ENCODE data around the gene ACTRT3.

The ACTRT3 gene

GRCh38 chr3:169769287-169770181 is at the start of gene ACTRT3:
TSS of gene ACTRT3 (minus strand) at chr3:169769561. CDS start at chr3:169769520, 41 bp downstream.
- H3K4me3 Mint-ChIP-seq = peak within 1 kb of the TSS; percentile 78
- peaks cover 14% of the 10 kb centered on the region for H3K36me3 Mint-ChIP-seq (ENCODE audit: low read depth)
- intact Hi-C loops (cut with micrococcal nuclease) = loop anchor here (5.0 to 10.0 kb wide), 4 partner anchors 95 to 1675 kb away; partner anchors contain the start of genes GOLIM4, LRRC31 and SKIL
- peak within 1 kb of the TSS; percentile 90 for H3K27ac Mint-ChIP-seq
- H3K9me3 Mint-ChIP-seq = no peaks in the 10 kb centered on the region
- H3K4me1 Mint-ChIP-seq (ENCODE audit: low read depth) = no peaks in the 10 kb centered on the region
- H3K27me3 Mint-ChIP-seq = no peaks in the 10 kb centered on the region

GRCh38 chr3:169818316-169818715 is 49.0 kb upstream of the ACTRT3 start:
- H3K27ac Mint-ChIP-seq = no peak overlapping the region
- no peak overlapping the region for H3K4me3 Mint-ChIP-seq
- intact Hi-C loops (cut with micrococcal nuclease) = no loop called here
- peaks cover 12% of the 10 kb centered on the region for H3K9me3 Mint-ChIP-seq
- peaks cover 10% of the 10 kb centered on the region for H3K27me3 Mint-ChIP-seq
- H3K4me1 Mint-ChIP-seq (ENCODE audit: low read depth) = peaks cover 20% of the 10 kb centered on the region
- H3K36me3 Mint-ChIP-seq (ENCODE audit: low read depth) = peaks cover 5% of the 10 kb centered on the region

- Mint-ChIP-seq H3K36me3 (ENCODE audit: low read depth) (peaks cover 5% of the 10 kb centered on the region), H3K4me1 (ENCODE audit: low read depth) (peaks cover 39% of the 10 kb centered on the region), H3K9me3 (peaks cover 12% of the 10 kb centered on the region), H3K4me3 (no peak overlapping the region), H3K27me3 (peaks cover 22% of the 10 kb centered on the region), H3K27ac (no peak overlapping the region)
- intact Hi-C loops (cut with micrococcal nuclease) = no loop called here
These were observed 46.3 kb upstream of the ACTRT3 start for GRCh38 chr3:169815590-169816150.

- peaks cover 5% of the 10 kb centered on the region for H3K36me3 Mint-ChIP-seq (ENCODE audit: low read depth)
- peaks cover 44% of the 10 kb centered on the region for H3K4me1 Mint-ChIP-seq (ENCODE audit: low read depth)
- peaks cover 22% of the 10 kb centered on the region for H3K27me3 Mint-ChIP-seq
- H3K27ac Mint-ChIP-seq = peak overlapping the region; percentile 75
- peaks cover 12% of the 10 kb centered on the region for H3K9me3 Mint-ChIP-seq
- H3K4me3 Mint-ChIP-seq = peak overlapping the region; percentile 80
- intact Hi-C loops (cut with micrococcal nuclease) = loop anchor here (1.0 to 5.0 kb wide), 2 partner anchors 37 to 51 kb away; no protein-coding TSS in a partner anchor
These were observed 44.6 kb upstream of the ACTRT3 start for GRCh38 chr3:169813757-169814517.

DNA sequence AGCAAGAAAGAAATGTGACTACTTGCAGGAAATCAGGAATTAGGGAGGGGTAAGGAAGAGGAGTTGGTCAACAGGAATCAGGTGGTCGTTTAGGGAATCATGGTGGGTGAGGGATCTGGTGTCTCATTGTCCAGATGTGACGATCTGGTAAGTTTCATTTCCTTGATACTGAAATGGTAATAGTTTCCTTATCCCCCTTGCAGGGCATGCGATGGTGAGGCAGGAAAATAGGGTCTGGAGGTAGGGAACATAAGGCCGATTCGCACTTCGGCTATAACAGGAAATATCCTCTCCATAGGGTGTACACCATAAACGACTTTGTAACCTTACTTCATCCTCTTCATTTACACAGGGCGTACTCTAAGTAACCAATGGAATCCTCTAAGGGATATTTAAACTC is 43.9 kb upstream of the ACTRT3 start:
- intact Hi-C loops (cut with micrococcal nuclease) = loop anchor here (1.0 to 5.0 kb wide), 2 partner anchors 36 to 50 kb away; no protein-coding TSS in a partner anchor
- Mint-ChIP-seq H3K9me3 (peaks cover 12% of the 10 kb centered on the region), H3K27ac (peak overlapping the region; percentile 75), H3K36me3 (ENCODE audit: low read depth) (peaks cover 5% of the 10 kb centered on the region), H3K27me3 (peaks cover 22% of the 10 kb centered on the region), H3K4me3 (peak overlapping the region; percentile 80), H3K4me1 (ENCODE audit: low read depth) (peaks cover 42% of the 10 kb centered on the region)

DNA sequence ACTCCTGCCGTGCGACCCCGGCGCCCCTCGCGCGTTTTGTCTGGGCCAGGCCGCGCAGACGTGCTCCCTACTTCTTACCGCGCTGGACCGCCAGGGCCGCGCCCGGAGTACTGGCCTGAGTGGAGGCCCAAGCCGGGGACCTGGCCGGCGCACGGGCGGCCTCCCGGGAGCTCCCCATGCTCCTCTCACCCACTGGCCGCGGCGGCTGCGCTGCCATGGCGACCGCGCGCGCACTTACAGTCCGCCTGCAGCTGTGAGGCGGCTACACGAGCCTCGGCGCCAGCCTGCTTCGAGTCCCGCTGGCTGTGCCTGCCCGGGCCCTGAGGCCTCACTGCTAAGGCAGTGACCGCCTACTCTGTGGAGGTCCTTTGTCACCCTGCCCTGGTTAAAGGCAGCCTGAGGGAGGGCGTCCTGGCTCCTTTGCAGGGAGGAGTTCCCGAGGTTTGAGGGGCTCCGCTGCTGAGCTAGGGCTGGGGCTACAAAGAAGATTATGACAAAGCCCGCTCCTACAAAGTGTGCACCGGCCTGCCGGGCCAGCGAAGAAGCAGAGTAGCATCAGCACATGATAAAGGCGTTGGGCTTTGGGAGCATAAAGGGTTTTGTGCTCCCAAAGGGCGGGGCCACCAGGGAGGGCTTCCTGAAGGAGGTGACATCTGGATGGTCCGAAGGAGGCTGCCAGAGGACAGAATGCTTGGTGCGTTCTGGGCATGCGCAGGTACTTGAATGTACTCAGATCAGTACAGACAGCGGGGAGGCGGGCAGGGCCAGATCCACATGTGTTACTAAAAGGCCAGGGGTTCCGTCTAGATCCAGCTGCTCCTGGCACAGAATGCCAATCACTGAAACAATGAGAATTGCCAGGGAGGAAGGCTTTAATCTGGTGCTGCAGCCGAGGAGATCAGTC is 43.2 kb upstream of the ACTRT3 start, which contains the start of the genes LRRC34 and LRRIQ4:
Gene LRRC34 (minus strand): TSS at position 573 of the 904 bp plus-strand sequence. CDS start 356 bp downstream, at position 217.
Gene LRRIQ4 (plus strand): TSS at position 539 of the 904 bp plus-strand sequence. CDS start 9,052 bp downstream, outside the sequence.
- intact Hi-C loops (cut with micrococcal nuclease) = loop anchor here (1.0 to 5.0 kb wide), 2 partner anchors 35 to 49 kb away; no protein-coding TSS in a partner anchor

DNA sequence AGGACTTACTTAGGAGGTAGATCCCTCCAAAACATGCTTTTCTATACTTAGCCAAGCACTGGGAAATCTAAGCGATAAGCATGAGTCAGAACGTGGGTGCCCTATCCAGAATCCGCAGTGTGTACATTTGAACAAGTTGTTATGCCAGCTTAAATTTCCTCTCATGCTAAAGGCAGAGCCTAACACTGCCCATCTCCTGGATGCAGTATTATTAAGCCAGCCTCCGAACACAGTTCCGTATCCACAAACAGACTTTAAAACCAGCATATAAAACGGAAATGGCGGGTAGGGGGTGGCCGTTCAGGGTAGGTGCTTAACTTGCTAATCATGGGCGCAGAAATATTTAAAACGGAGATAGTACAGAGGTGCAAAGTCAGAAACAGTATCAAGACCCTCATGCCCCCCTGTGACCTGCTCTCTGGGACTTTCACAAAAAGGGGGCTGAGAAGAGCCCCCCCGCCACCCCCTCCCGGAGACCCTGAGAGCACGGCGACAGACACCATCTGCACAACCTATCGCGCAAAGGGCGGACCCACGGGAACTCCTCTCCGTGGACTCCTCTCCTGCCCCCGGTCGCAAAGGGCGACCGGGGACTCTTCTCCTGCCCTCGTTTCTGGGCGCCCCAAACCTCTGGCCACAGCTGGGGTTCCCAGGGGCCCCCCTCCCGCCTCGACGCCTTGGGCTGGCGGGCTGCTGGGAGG is 42.4 kb upstream of the ACTRT3 start:
- peaks cover 12% of the 10 kb centered on the region for H3K9me3 Mint-ChIP-seq
- H3K27me3 Mint-ChIP-seq = peaks cover 22% of the 10 kb centered on the region
- peaks cover 37% of the 10 kb centered on the region for H3K4me1 Mint-ChIP-seq (ENCODE audit: low read depth)
- peaks cover 5% of the 10 kb centered on the region for H3K36me3 Mint-ChIP-seq (ENCODE audit: low read depth)
- peak overlapping the region; percentile 80 for H3K4me3 Mint-ChIP-seq
- intact Hi-C loops (cut with micrococcal nuclease) = loop anchor here (5.0 kb wide), 1 partner anchor 34 kb away; no protein-coding TSS in a partner anchor
- H3K27ac Mint-ChIP-seq = peak overlapping the region; percentile 75

More for the DNA sequence above, 43.2 kb upstream of the ACTRT3 start, which contains the start of the genes LRRC34 and LRRIQ4:
- H3K4me1 Mint-ChIP-seq (ENCODE audit: low read depth) = peaks cover 37% of the 10 kb centered on the region
- peak within 1 kb of the TSS; percentile 80 for H3K4me3 Mint-ChIP-seq
- H3K27me3 Mint-ChIP-seq = peaks cover 22% of the 10 kb centered on the region
- H3K27ac Mint-ChIP-seq = peak within 1 kb of the TSS; percentile 75
- H3K36me3 Mint-ChIP-seq (ENCODE audit: low read depth) = peaks cover 5% of the 10 kb centered on the region
- H3K9me3 Mint-ChIP-seq = peaks cover 12% of the 10 kb centered on the region

- H3K4me3 Mint-ChIP-seq = no peak overlapping the region
- intact Hi-C loops (cut with micrococcal nuclease) = no loop called here
- H3K27me3 Mint-ChIP-seq = peaks cover 20% of the 10 kb centered on the region
- H3K36me3 Mint-ChIP-seq (ENCODE audit: low read depth) = no peaks in the 10 kb centered on the region
- no peaks in the 10 kb centered on the region for H3K9me3 Mint-ChIP-seq
- no peak overlapping the region for H3K27ac Mint-ChIP-seq
- H3K4me1 Mint-ChIP-seq (ENCODE audit: low read depth) = peaks cover 35% of the 10 kb centered on the region
These were observed 40.0 kb upstream of the ACTRT3 start for GRCh38 chr3:169809230-169809795.

GRCh38 chr3:169804681-169805080 is 35.3 kb upstream of the ACTRT3 start:
- Mint-ChIP-seq H3K4me1 (ENCODE audit: low read depth) (peaks cover 6% of the 10 kb centered on the region), H3K36me3 (ENCODE audit: low read depth) (no peaks in the 10 kb centered on the region), H3K4me3 (no peak overlapping the region), H3K27me3 (no peaks in the 10 kb centered on the region), H3K9me3 (no peaks in the 10 kb centered on the region), H3K27ac (no peak overlapping the region)
- intact Hi-C loops (cut with micrococcal nuclease) = no loop called here

DNA sequence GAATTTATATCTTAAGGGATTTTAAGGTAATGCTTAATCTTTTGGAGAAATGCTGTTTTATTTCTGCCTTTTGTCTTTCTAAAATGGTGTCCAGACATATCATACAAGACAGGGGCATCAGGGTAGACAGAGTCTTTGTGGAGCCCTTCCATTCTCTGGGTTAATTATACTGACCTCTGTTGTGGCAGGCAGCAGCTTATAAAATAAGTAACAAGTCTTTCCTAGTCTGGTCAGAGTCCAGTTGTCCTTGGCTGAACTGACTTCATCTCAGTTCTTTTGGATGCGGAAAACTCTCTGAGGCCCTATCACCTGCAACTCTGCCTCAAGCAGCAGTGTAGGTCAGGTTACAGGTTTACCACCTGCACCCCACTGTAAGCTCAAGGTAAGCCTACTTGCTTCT is 23.0 kb upstream of the ACTRT3 start:
- H3K4me1 Mint-ChIP-seq (ENCODE audit: low read depth) = no peaks in the 10 kb centered on the region
- H3K27ac Mint-ChIP-seq = no peak overlapping the region
- H3K9me3 Mint-ChIP-seq = no peaks in the 10 kb centered on the region
- H3K4me3 Mint-ChIP-seq = no peak overlapping the region
- H3K27me3 Mint-ChIP-seq = no peaks in the 10 kb centered on the region
- H3K36me3 Mint-ChIP-seq (ENCODE audit: low read depth) = peaks cover 34% of the 10 kb centered on the region
- intact Hi-C loops (cut with micrococcal nuclease) = no loop called here

DNA sequence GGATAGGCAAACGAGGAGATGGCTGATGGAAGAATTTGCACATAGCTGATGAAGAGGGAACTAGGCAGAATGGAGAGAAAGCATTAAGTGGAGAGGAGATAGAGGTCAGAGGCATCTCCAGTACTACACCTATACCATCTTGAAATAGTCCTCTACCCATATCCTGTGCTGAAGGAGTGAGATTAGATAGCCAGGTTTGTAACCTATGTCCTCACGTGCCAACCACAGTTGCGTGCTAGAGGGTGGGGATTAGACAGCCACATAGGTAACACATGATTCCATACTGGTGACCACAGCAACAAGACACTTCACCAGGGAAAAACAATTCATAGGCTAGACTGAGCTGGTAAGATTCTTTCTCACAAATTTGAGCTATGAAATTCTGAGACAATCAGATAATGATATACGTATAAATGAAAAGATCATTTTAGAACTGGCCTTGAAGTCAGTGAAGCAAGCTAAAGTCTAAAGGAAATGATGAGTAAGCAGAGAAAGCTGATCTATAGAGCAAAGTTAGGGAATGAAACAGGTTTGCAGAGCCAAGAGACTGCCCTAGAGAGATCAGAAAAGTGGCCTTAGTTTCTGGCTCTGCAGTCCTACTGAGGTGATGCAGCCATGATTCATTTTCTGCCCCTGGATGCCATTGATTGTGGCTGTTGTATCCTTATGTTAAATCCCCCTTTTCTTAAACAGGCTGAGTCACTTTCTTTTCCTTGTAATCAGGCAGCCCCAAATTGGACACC is 21.5 kb upstream of the ACTRT3 start:
- H3K9me3 Mint-ChIP-seq = no peaks in the 10 kb centered on the region
- H3K4me1 Mint-ChIP-seq (ENCODE audit: low read depth) = no peaks in the 10 kb centered on the region
- intact Hi-C loops (cut with micrococcal nuclease) = no loop called here
- H3K4me3 Mint-ChIP-seq = no peak overlapping the region
- H3K27me3 Mint-ChIP-seq = no peaks in the 10 kb centered on the region
- H3K36me3 Mint-ChIP-seq (ENCODE audit: low read depth) = peaks cover 48% of the 10 kb centered on the region
- no peak overlapping the region for H3K27ac Mint-ChIP-seq

Measured in dendritic cell treated with granulocyte-macrophage colony-stimulating factor and Interleukin-4, amounts not matched to agents 40 ng/mL and 50 ng/mL, for 4 days (primary cell).